ENCODE data around the gene SEMA4G. TPM values are rescaled to one million over a fixed set of nuclear protein-coding genes. Genes with fewer than 3 reads are reported as not detected.

The SEMA4G gene
- total and polyA plus RNA-seq, 2 of the 13 experiments (the other 11 are each of a cell fraction or from before 2014, with no cell fraction given), result 46.2 to 207 TPM

DNA sequence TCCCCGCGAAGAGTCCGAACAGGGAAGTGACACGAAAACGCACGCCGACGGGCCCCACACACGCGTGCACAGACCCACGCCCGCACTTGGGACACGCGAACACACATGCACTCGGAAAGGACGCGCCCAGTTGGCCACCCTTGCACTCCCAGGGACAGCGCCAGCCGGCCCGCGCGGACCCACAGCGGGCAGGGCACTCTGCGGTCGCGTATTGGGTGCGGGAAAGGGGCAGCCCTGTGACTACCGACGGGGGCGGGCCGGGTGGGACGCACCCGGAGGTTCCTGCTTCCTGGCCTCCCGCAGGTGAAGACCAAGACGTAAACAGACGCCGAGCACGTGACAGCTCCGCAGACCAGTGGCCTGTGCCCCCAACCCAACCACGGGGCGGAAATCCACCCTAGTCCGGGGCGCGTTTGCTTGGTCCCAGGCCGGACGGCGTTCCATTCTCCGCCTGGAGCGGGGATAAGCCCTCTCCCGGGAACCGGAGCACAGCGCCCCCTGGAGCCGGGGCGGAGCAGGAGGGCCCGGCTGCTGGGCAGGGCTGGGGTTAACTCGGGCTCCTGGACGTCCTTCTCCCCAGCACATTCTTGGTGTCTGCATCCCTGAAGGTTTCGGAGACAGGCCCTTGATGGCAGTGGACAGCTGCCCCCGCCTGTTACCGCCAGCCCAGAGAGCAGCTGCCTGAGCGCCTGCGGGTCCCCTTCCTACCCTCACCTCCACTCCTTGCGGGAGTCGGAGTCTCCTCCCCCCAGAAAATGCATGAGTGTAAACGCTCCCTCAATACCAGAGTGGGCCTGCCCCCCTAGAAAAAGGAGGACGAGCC is 28.3 kb downstream of the SEMA4G start (continued):
- TF ChIP-seq, protein P1, sequence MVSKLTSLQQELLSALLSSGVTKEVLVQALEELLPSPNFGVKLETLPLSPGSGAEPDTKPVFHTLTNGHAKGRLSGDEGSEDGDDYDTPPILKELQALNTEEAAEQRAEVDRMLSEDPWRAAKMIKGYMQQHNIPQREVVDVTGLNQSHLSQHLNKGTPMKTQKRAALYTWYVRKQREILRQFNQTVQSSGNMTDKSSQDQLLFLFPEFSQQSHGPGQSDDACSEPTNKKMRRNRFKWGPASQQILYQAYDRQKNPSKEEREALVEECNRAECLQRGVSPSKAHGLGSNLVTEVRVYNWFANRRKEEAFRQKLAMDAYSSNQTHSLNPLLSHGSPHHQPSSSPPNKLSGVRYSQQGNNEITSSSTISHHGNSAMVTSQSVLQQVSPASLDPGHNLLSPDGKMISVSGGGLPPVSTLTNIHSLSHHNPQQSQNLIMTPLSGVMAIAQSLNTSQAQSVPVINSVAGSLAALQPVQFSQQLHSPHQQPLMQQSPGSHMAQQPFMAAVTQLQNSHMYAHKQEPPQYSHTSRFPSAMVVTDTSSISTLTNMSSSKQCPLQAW (CRISPR knock-in tag; IDR thresholded peaks at IDR 0.05), result peak; percentile 31; the same call in 1 of the 2 replicates
- TF ChIP-seq, protein P2, sequence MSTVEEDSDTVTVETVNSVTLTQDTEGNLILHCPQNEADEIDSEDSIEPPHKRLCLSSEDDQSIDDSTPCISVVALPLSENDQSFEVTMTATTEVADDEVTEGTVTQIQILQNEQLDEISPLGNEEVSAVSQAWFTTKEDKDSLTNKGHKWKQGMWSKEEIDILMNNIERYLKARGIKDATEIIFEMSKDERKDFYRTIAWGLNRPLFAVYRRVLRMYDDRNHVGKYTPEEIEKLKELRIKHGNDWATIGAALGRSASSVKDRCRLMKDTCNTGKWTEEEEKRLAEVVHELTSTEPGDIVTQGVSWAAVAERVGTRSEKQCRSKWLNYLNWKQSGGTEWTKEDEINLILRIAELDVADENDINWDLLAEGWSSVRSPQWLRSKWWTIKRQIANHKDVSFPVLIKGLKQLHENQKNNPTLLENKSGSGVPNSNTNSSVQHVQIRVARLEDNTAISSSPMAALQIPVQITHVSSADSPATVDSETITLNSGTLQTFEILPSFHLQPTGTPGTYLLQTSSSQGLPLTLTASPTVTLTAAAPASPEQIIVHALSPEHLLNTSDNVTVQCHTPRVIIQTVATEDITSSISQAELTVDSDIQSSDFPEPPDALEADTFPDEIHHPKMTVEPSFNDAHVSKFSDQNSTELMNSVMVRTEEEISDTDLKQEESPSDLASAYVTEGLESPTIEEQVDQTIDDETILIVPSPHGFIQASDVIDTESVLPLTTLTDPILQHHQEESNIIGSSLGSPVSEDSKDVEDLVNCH (CRISPR knock-in tag; IDR thresholded peaks at IDR 0.05), result no peak
- TF ChIP-seq, protein P3, sequence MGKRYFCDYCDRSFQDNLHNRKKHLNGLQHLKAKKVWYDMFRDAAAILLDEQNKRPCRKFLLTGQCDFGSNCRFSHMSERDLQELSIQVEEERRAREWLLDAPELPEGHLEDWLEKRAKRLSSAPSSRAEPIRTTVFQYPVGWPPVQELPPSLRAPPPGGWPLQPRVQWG (CRISPR knock-in tag; IDR thresholded peaks at IDR 0.05; ENCODE audit: borderline replicate concordance, low read depth), result no peak
- TF ChIP-seq PRPF4 (IDR thresholded peaks at IDR 0.05; ENCODE audit: low read depth, low read length, poor library complexity, severe bottlenecking) (no peak), ZBTB42 (CRISPR knock-in tag; IDR thresholded peaks at IDR 0.05) (peak; percentile 83), ONECUT2 (CRISPR knock-in tag; IDR thresholded peaks at IDR 0.05) (no peak), NR2F2 (IDR thresholded peaks at IDR 0.05; ENCODE audit: borderline replicate concordance, low read depth) (no peak; the same call in 1 of the 2 replicates), RBFOX2 (IDR thresholded peaks at IDR 0.05; ENCODE audit: low read depth, low read length) (peak; percentile 80), AGO2 (optimal IDR thresholded peaks at IDR 0.05; ENCODE audit: low read depth, low read length) (peak; percentile 65), ZNF543 (CRISPR knock-in tag; IDR thresholded peaks at IDR 0.05) (no peak; the same call in 1 of the 2 replicates), ZFP82 (CRISPR knock-in tag; IDR thresholded peaks at IDR 0.05; ENCODE audit: borderline replicate concordance) (no peak; the same call in none of the 2 replicates), KLF9 (CRISPR knock-in tag; IDR thresholded peaks at IDR 0.05; ENCODE audit: low read depth) (no peak), ZNF552 (CRISPR knock-in tag; IDR thresholded peaks at IDR 0.05; ENCODE audit: borderline replicate concordance) (peak; percentile 55; the same call in 1 of the 2 replicates), EZH2 (conservative IDR thresholded peaks at IDR 0.05; ENCODE audit: low read depth, low read length) (no peak), ZNF484 (CRISPR knock-in tag; IDR thresholded peaks at IDR 0.05; ENCODE audit: borderline replicate concordance, low read depth) (no peak), FOXM1 (CRISPR knock-in tag; IDR thresholded peaks at IDR 0.05) (0 out of 2 replicates have a peak, but pooled peaks have one; percentile 22)
- TF ChIP-seq, protein P4, sequence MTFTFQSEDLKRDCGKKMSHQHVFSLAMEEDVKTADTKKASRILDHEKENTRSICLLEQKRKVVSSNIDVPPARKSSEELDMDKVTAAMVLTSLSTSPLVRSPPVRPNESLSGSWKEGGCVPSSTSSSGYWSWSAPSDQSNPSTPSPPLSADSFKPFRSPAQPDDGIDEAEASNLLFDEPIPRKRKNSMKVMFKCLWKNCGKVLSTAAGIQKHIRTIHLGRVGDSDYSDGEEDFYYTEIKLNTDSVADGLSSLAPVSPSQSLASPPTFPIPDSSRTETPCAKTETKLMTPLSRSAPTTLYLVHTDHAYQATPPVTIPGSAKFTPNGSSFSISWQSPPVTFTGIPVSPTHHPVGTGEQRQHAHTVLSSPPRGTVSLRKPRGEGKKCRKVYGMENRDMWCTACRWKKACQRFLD (CRISPR knock-in tag; IDR thresholded peaks at IDR 0.05; ENCODE audit: borderline replicate concordance), result no peak
- TF ChIP-seq, protein P5, sequence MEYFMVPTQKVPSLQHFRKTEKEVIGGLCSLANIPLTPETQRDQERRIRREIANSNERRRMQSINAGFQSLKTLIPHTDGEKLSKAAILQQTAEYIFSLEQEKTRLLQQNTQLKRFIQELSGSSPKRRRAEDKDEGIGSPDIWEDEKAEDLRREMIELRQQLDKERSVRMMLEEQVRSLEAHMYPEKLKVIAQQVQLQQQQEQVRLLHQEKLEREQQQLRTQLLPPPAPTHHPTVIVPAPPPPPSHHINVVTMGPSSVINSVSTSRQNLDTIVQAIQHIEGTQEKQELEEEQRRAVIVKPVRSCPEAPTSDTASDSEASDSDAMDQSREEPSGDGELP (IDR thresholded peaks at IDR 0.05; ENCODE audit: borderline replicate concordance, low read depth), result no peak
